AG10803 (cell line): Measurements from ENCODE around the gene CAMP.

Experiments
- DNase-seq: peaks from one replicate; pipeline ENCODE4 v3.0.0; 2010; ENCODE audit warnings: low read depth
- H3K4me3 ChIP-seq: 2 replicates; pipeline ENCODE4 v1.5.1; 2011; ENCODE audit warnings: mild to moderate bottlenecking, low read length, control low read depth
- CTCF ChIP-seq: conservative IDR thresholded peaks from 2 replicates; pipeline ENCODE4 v1.5.1; 2011; ENCODE audit warnings: mild to moderate bottlenecking, low read length, control low read depth, inconsistent platforms

The CAMP gene

GRCh38 chr3:48238531-48239085, 15.3 kb downstream of the CAMP start:
- DNase-seq, result no peak
- no peak for TF ChIP-seq CTCF
- H3K4me3 ChIP-seq, result no peak overlapping the region

- peak overlapping the region; percentile 95 for H3K4me3 ChIP-seq
- no peak for DNase-seq
- no peak for TF ChIP-seq CTCF
Measured at GRCh38 chr3:48240000-48240963, 17.0 kb downstream of the CAMP start.

GRCh38 chr3:48241796-48242455, 18.6 kb downstream of the CAMP start:
- no peak for DNase-seq
- no peak for TF ChIP-seq CTCF
- H3K4me3 ChIP-seq, result peak overlapping the region; percentile 95

- no peak for DNase-seq
- no peak for TF ChIP-seq CTCF
Measured at GRCh38 chr3:48243886-48244285, 20.6 kb downstream of the CAMP start.

GRCh38 chr3:48244461-48244860, 21.2 kb downstream of the CAMP start:
- no peak for DNase-seq
- no peak for TF ChIP-seq CTCF
- H3K4me3 ChIP-seq, result no peak overlapping the region

More at GRCh38 chr3:48243886-48244285, 20.6 kb downstream of the CAMP start:
- H3K4me3 ChIP-seq, result no peak overlapping the region

GRCh38 chr3:48245136-48245535, 21.8 kb downstream of the CAMP start:
- no peak overlapping the region for H3K4me3 ChIP-seq
- TF ChIP-seq CTCF, result no peak
- no peak for DNase-seq
